Ishikawa (cell line): ENCODE measurements around the gene MAP2K4.

ENCODE experiments used
- CEBPB ChIP-seq: IDR thresholded peaks from 2 replicates; pipeline ENCODE4 v1.6.1; 2012
- EGR1 ChIP-seq: IDR thresholded peaks from 2 replicates; pipeline ENCODE4 v1.6.1; 2012
- EP300 ChIP-seq: IDR thresholded peaks from 2 replicates; pipeline ENCODE4 v1.6.1; 2012; ENCODE audit warnings: borderline replicate concordance
- FOXM1 ChIP-seq: IDR thresholded peaks from 2 replicates; pipeline ENCODE4 v1.6.1; 2012; ENCODE audit warnings: low read depth, borderline replicate concordance
- MAX ChIP-seq: IDR thresholded peaks from 2 replicates; pipeline ENCODE4 v1.6.1; 2012
- RAD21 ChIP-seq: IDR thresholded peaks from 2 replicates; pipeline ENCODE4 v1.6.1; 2012; ENCODE audit warnings: low read depth
- REST ChIP-seq: IDR thresholded peaks from 2 replicates; pipeline ENCODE4 v1.6.1; 2012; ENCODE audit warnings: low read depth, mild to moderate bottlenecking
- TAF1 ChIP-seq: IDR thresholded peaks from 2 replicates; pipeline ENCODE4 v1.6.1; 2012; ENCODE audit warnings: low read depth, mild to moderate bottlenecking
- TCF12 ChIP-seq: IDR thresholded peaks from 2 replicates; pipeline ENCODE4 v1.6.1; 2012; ENCODE audit warnings: low read depth
- TEAD4 ChIP-seq: IDR thresholded peaks from 2 replicates; pipeline ENCODE4 v1.6.1; 2012
- YY1 ChIP-seq: IDR thresholded peaks from 2 replicates; pipeline ENCODE4 v1.6.1; 2012; ENCODE audit warnings: low read depth
- ZBTB7A ChIP-seq: IDR thresholded peaks from 2 replicates; pipeline ENCODE4 v1.6.1; 2012; ENCODE audit warnings: low read depth

- TF ChIP-seq REST (no peak), FOXM1 (no peak), TCF12 (no peak), TEAD4 (no peak), RAD21 (no peak), YY1 (no peak), EP300 (no peak), TAF1 (no peak), MAX (no peak), EGR1 (no peak), ZBTB7A (no peak), CEBPB (no peak)
Measured at GRCh38 chr17:12098568-12098967, 77.9 kb downstream of the MAP2K4 start.
